HG02840 (cell line): ENCODE data around the gene ATP8B3.

Experiments
- ATAC-seq: cut with Tn5 transposase; IDR thresholded peaks from one replicate; pipeline ENCODE4 v1.9.1; 2021; ENCODE audit warnings: mild to moderate bottlenecking, moderate library complexity, moderate number of reproducible peaks; ENCODE audit not compliant: unreplicated experiment, low FRiP score

ATP8B3 gene

GRCh38 chr19:1749373-1750342 lies 62.4 kb downstream of the ATP8B3 start:
- no peak for ATAC-seq

GRCh38 chr19:1748873-1749341 lies 63.2 kb downstream of the ATP8B3 start:
- no peak for ATAC-seq

DNA sequence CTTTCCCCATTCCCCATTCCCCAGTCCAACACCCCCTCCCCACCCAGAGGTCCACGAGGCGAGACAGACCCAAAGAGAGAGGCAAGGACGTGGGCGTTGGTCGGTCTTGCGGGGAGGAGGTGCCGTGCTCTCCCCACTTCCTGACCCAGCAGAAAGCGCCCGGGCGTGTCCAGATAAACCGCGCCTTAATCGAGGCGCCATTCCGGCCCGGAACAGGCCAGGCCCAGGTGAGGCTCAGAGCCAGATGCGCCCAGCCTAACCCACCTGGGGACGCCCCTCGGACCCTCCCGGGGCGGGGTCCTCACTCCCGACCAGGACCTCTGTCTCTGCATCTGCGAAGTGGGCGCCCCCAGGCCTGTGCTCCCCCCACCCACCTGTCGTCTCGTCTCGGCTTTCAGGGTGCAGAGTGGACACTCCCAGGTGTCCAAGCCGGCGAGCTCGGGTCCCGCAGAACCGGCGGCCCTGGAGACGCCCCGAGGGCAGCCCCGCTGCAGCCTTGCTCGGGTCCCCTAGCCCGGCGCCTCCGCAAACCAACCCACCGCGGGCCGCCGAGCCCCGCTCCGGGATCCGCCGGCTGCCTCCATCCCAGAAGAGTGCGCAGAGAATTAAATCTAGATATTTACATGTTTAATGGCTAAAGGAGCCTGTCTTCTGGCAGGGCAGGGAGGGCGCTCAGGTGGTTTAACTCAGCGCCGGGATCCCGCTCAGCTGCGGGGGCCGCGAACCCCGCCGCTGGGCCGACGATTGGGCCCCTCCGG lies 63.8 kb downstream of the ATP8B3 start:
- ATAC-seq = no peak

DNA sequence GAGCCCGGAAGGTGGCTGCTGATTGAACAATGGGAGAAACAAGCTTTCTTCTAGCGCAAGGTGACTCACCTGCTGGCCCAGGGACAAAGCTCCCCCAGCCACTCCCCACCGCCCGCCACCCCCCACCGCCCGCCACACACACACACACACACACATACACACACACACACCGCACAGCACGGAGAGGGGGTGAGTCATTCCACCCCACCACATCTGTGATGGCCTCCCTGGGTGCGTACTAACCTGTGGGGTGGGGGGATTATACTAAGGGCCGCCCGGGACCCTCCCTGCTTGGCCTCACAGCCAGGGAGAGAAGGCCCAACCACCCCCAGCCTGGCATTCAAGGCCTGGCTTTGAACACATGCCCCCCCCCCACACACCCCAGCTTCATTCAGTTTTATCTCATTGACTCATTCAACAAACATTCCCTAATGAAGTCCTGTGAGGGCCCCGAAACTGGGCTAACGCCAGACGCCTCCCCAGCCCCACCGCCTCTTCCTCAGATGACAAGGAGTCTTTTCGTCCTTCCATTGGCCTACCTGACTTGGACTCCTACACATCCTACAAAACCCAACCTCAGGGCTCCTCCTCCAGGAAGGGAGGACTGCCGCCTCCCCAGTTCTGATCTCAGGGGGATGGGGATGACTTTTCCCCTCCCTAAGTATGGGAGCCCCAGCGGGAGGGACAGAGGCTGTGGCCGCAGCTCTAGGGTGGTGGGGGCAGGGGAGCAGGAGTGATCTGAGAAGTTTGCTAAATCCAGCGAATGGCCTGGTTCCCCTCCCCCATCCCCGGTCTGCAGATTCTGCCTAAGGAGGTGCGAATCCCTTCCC lies 64.6 kb downstream of the ATP8B3 start:
- ATAC-seq = no peak

- ATAC-seq = no peak
These were observed 65.4 kb downstream of the ATP8B3 start for GRCh38 chr19:1746401-1747284.

- ATAC-seq = no peak
These were observed 66.5 kb downstream of the ATP8B3 start for GRCh38 chr19:1745589-1746031.

- ATAC-seq = no peak
These were observed 67.1 kb downstream of the ATP8B3 start for GRCh38 chr19:1744822-1745563.

GRCh38 chr19:1744133-1744665 lies 67.9 kb downstream of the ATP8B3 start:
- ATAC-seq = no peak

DNA sequence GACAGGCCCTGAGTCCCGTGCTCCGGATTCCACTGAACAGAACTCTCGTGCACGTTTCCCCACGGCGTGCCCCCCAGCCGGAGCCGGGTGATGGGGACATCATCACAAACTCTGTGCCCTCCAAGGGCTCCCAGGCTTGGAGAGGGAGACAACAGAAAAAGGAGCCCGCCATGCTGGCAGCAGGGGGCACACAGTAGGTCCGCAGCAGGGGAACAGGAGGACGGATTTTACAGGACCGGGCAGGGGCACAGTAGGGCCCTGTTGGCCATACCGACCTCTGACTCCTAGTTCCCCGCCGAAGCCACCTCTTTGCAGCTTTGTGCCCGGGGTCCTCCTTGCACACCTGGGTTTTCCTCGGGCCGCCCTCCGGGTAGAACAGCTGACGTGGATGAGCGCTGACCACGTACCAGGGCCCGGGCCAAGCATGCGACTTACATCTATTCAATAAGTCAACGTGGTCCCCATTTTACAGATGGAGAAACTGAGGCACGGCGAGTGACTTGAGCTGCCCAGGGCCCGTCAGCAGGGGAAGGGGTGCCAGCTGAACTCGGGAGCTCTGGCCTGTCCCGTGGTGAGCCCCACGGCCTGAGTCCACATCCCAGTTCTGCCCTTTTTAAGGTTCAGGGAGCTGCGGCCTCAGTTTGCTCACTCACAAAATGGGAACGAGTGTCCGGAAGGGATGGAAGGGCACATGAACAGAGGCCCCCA lies 68.9 kb downstream of the ATP8B3 start:
- ATAC-seq = no peak

DNA sequence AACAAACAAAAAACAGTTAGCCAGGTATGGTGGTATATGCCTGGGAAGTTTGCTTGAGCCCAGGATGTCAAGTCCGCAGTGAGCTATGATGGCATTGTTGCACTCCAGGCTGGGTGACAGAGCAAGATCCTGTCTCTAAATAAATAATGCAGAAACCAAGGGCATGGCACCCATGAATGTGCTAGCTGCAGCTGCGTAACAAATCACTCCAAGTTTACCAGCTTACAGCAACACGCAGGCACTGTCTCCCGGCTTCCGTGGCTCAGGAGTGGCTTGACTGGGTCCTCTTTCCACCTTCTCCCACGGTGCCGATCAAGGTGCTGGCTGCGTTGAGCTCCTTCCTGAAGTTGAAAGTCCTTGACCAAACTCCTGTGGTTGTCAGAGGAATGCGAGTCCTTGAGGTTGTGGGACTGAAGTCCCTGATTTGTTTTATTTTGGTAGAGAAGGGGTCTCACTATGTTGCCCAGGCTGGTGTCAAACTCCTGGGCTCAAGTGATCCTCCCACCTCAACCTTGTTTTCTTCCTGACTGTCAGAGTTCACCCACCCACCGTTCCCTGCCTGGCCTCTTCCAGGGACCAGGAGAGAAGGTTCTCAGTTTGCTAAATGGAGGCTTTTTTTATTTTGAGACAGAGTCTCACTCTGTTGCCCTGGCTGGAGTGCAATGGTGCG lies 72.0 kb downstream of the ATP8B3 start:
- no peak for ATAC-seq

GRCh38 chr19:1736927-1737326 lies 75.1 kb downstream of the ATP8B3 start:
- no peak for ATAC-seq

DNA sequence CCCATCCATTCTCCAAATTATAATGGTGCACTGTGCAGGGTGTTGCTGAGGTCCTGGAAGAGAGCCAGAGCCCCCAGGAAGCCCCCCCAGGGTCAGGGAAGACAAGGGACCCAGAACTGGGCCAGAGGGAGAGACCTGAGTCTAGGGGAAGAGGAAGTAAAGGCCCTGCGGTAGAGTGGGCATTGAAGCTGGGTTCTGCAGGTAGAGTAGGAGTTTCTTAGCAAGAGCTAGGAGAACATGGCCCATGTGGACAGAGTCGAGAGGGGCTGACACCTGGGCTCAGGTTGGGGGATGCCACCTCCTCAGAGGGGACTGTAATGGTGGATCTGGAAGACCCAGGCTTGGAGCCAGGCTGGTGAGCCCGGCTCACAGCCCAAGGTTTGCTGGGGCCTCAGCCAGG lies 75.8 kb downstream of the ATP8B3 start:
- no peak for ATAC-seq

DNA sequence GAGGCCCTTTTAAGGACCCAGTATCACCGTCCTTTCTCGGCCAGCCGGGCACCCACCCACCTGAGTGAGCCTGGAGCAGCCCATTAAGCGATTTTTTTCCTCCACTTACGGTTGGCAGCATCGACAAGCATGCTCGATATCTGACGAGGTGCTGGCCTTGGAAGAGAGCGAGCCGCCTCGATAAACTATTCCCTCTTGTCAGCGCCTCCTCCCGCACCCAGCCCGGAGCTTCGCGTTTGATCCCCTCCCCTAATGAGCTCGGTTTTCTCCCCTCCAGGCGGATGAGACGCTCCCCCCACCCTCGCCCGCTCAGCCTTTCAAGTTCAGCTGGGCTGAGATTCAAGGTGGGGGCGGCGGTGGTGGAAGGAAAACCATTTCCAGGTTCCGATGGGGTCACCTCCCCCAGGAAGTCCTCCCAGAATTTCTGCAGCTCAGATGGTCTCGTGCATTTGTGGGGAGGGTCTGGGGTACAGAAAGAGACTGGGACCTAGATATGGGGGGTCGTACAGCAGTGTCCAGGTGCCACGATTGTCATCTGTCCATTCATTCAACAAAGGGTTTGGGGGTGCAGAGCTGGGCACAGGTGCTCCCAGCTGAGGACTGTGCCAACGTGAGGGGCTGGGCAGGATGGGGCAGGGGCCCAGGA lies 77.6 kb downstream of the ATP8B3 start:
- ATAC-seq = no peak
